ENCODE measurements around the gene DIS3. TPM values are rescaled to one million over a fixed set of nuclear protein-coding genes. Genes with fewer than 3 reads are reported as not detected.
A peak's percentile ranks its signal among the peaks of the same experiment; 100 is the strongest.

The DIS3 gene
- total and polyA plus RNA-seq, 9 of the 15 experiments (the other 6 are each of a cell fraction or from before 2014, with no cell fraction given), result 6.0 to 48.9 (median 34.2) TPM

GRCh38 chr13:72727417-72728289 is 54.0 kb downstream of the DIS3 start, which contains the start of the genes BORA and MZT1 (continued):
- TF ChIP-seq AFF4 (CRISPR knock-in tag; IDR thresholded peaks at IDR 0.05), result 0 out of 2 replicates have a peak, but pooled peaks have one; percentile 9
- no peak for TF ChIP-seq ZBTB17 (CRISPR knock-in tag; IDR thresholded peaks at IDR 0.05)
- TF ChIP-seq NCOA2 (IDR thresholded peaks at IDR 0.05; ENCODE audit: partially characterized antibody in 2 of 2), result no peak
- TF ChIP-seq CTBP1 (IDR thresholded peaks at IDR 0.05; ENCODE audit: borderline replicate concordance), result peak; percentile 52
- peak; percentile 90 to 96 for TF ChIP-seq MNT (conservative IDR thresholded peaks at IDR 0.05)
- 0 out of 2 replicates have a peak, but pooled peaks have one; percentile 62 for TF ChIP-seq TGIF2 (CRISPR knock-in tag; IDR thresholded peaks at IDR 0.05)
- TF ChIP-seq, protein P1, sequence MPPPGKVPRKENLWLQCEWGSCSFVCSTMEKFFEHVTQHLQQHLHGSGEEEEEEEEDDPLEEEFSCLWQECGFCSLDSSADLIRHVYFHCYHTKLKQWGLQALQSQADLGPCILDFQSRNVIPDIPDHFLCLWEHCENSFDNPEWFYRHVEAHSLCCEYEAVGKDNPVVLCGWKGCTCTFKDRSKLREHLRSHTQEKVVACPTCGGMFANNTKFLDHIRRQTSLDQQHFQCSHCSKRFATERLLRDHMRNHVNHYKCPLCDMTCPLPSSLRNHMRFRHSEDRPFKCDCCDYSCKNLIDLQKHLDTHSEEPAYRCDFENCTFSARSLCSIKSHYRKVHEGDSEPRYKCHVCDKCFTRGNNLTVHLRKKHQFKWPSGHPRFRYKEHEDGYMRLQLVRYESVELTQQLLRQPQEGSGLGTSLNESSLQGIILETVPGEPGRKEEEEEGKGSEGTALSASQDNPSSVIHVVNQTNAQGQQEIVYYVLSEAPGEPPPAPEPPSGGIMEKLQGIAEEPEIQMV (tag; conservative IDR thresholded peaks at IDR 0.05; ENCODE audit: low read depth), result no peak
- TF ChIP-seq CHAMP1 (IDR thresholded peaks at IDR 0.05), result peak; percentile 87
- peak; percentile 92 for TF ChIP-seq MYC (IDR thresholded peaks at IDR 0.05; ENCODE audit: low read depth, low read length)
- TF ChIP-seq MYC (CRISPR knock-in tag; IDR thresholded peaks at IDR 0.05; ENCODE audit: borderline replicate concordance, low read depth), result no peak
- TF ChIP-seq HDGF (IDR thresholded peaks at IDR 0.05), result no peak
- peak; percentile 41 for TF ChIP-seq POLR2B (IDR thresholded peaks at IDR 0.05; ENCODE audit: low read depth, partially characterized antibody)
- TF ChIP-seq U2AF1 (optimal IDR thresholded peaks at IDR 0.05; ENCODE audit: low read depth, low read length), result no peak
- TF ChIP-seq E2F1 (CRISPR knock-in tag; IDR thresholded peaks at IDR 0.05), result no peak; the same call in 1 of the 2 replicates
- 0 out of 2 replicates have a peak, but pooled peaks have one; percentile 4 for TF ChIP-seq NR3C1 (CRISPR knock-in tag; IDR thresholded peaks at IDR 0.05)
